Colonic mucosa (tissue), 4 donors: ENCODE data around the gene SET. TPM values are rescaled to one million over a fixed set of nuclear protein-coding genes. Genes with fewer than 3 reads are reported as not detected.

ENCODE experiments used
- DNase-seq: peaks from one replicate; pipeline ENCODE4 v3.0.0-alpha.2; 2020
- H3K27ac ChIP-seq: fragments of 200-600 bp; one replicate; pipeline ENCODE4 v1.8.0; 2021
- H3K27me3 ChIP-seq: fragments of 200-600 bp; one replicate; pipeline ENCODE4 v1.8.0; 2021
- H3K36me3 ChIP-seq: fragments of 200-600 bp; one replicate; pipeline ENCODE4 v1.8.0; 2021
- H3K4me1 ChIP-seq: fragments of 200-600 bp; one replicate; pipeline ENCODE4 v1.8.0; 2021; ENCODE audit warnings: mild to moderate bottlenecking
- H3K4me3 ChIP-seq: fragments of 200-600 bp; one replicate; pipeline ENCODE4 v1.8.0; 2021
- H3K9ac ChIP-seq, 2 donors: one replicate each; pipeline ENCODE4 v1.7.0; 2013; ENCODE audit warnings: control low read depth in 2 of 2, low read depth in 2 of 2, low read length in 2 of 2
- H3K9me3 ChIP-seq: fragments of 200-600 bp; one replicate; pipeline ENCODE4 v1.8.0; 2021
- CTCF ChIP-seq: fragments of 200-600 bp; IDR thresholded peaks from one replicate; pipeline ENCODE4 v1.8.0; 2022; ENCODE audit warnings: antibody characterized with exemption, mild to moderate bottlenecking
- intact Hi-C: fragments of 100-400 bp; cut with DNase I; formaldehyde crosslinking; loops from one replicate; pipeline ENCODE4 v1.14.1; 2022
- total RNA-seq, 2 donors: library from RNA; stranded (reverse); fragmentation: NEBNext Ultra II Directional in 1 of 2; extraction: Animal tissue kit (Norgen Biotek cat#: 25700) in 1 of 2; gene quantifications; one replicate each; pipeline ENCODE4 v1.2.1, GENCODE V29; 2021
- donor health status: healthy.
- donor health status: DM: no; HTN: no; CAD: no.
- donor health status: DM: no; HTN: no; CAD: no.

SET gene
- total RNA-seq, 2 donors from 2014 or later, result 222 to 348 TPM

- Histone ChIP-seq H3K4me3 (no peak overlapping the region), H3K9ac (no peak overlapping the region), H3K9me3 (no peaks in the 10 kb centered on the region), H3K27ac (no peak overlapping the region), H3K27me3 (no peaks in the 10 kb centered on the region), H3K36me3 (no peaks in the 10 kb centered on the region), H3K4me1 (no peaks in the 10 kb centered on the region)
- no peak for TF ChIP-seq CTCF
- intact Hi-C loops, result no loop called here
- no peak for DNase-seq
Measured at GRCh38 chr9:128701227-128701854, 12.3 kb downstream of the SET start.

DNA sequence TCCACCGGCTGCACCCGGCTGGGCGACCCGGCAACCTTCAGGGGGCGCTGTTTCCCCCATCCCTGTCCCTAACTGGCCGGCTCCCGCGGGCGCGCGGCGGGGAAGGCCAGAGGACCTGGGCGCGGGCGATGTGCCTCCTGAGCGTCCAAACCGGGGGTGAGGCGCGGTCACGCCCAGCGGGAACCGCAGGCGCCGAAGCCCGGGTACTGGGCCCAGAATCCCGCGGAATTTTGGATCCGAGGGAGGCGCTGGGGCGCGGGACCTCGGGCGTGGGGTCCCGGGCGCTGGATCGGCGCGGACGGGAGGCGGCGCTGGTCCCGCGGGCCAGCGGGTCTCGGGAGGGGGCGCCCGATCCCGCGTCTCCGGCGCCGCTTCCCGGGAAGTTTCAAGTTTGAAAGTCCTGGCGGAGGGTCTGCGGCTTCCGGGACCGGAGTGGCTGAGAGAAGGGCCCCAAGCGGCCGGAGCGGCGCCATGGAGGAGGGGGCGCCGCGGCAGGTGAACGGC is 13.5 kb downstream of the SET start, which contains the start of gene PKN3:
PKN3 (plus strand) TSS at position 59 of the 504 bp plus-strand sequence; CDS start at position 472, 413 bp downstream.
- Histone ChIP-seq H3K9me3 (no peaks in the 10 kb centered on the region), H3K9ac (peak within 1 kb of the TSS; percentile 63 to 78), H3K4me1 (no peaks in the 10 kb centered on the region), H3K27me3 (no peaks in the 10 kb centered on the region), H3K27ac (no peak within 1 kb of the TSS), H3K36me3 (no peaks in the 10 kb centered on the region), H3K4me3 (peak within 1 kb of the TSS; percentile 80)
- intact Hi-C loops, result no loop called here
- peak; percentile 84 for TF ChIP-seq CTCF
- peak; percentile 93 for DNase-seq

DNA sequence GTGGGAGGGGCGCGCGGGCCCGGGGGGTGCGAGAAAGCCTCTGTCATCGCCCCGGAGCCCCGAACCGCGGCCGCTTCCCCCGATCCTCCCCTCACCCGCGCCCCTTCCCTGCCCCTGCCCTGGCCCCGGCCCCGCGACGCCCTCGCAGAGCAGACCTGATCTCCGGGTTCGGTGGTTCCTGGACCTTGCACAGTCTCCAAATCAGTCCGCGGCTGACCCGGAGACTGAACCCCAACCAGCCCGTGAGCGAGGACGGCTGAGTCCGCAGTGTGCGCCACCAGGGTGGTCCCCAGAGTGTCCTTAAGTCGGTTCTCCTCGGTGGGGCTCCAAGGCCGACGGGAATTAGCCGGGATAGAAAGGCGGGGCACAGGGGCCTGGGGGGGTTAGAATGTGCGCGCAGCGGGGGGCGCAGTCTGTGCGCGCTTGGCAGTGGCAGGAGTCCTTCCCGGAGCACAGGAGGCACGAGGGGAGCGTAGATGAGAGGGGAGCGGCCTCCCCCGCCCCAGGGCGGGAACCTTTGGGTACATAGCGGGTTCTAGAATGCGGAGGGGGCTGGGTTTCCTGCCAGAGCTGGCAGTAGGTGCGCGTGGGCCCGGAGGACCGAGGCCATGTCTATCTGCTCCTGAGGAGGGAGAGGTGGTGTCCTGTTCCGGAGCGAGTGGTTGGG is 14.1 kb downstream of the SET start:
- Histone ChIP-seq H3K4me1 (no peaks in the 10 kb centered on the region), H3K27ac (no peak overlapping the region), H3K36me3 (no peaks in the 10 kb centered on the region), H3K9me3 (no peaks in the 10 kb centered on the region), H3K4me3 (peak overlapping the region; percentile 80), H3K27me3 (no peaks in the 10 kb centered on the region), H3K9ac (peak overlapping the region; percentile 63 to 78)
- intact Hi-C loops, result no loop called here
- no peak for DNase-seq
- no peak for TF ChIP-seq CTCF

DNA sequence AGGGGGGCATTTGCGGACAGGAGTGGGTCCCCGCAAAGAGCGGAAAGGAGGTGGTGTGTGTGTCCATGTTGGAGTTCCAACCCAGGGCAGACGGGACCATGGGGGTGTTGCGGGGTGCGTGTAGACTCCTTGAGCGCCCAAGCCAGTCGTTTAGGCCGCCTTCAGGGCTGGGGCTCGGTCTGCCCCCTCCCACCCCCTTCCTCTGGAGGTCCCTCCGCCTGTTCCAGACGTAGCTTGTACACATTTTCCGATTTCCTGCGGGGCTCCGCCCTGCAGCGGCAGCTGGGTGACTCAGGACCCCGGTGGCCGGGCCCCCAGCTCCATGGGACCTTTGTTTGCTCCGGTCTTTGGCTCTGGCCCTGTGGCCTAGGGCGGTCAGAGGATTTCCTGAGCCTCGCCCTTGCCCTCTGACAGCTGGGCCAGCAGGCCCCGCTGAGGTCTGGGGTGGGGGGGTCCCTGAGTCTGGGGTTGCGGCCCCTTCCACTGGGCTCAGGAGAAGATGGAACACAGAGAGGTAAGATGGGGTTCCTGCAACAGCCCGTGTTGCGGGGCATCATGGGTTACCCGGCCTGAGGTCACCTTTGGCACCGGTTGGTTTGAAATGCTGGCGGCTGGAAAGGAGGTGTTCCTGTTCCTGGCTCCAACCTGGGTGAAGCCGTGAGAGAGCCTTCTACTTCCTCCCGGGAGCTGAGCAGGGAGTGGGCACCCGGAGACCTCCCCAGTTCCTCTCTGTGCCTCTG is 14.8 kb downstream of the SET start:
- peak overlapping the region; percentile 80 for H3K4me3 ChIP-seq
- H3K9ac ChIP-seq, result peak overlapping the region in 1 of 2 donors; percentile 18
- H3K4me1 ChIP-seq, result no peaks in the 10 kb centered on the region
- no peaks in the 10 kb centered on the region for H3K9me3 ChIP-seq
- no peaks in the 10 kb centered on the region for H3K27me3 ChIP-seq
- no peak for TF ChIP-seq CTCF
- H3K27ac ChIP-seq, result no peak overlapping the region
- no peak for DNase-seq
- intact Hi-C loops, result no loop called here
- no peaks in the 10 kb centered on the region for H3K36me3 ChIP-seq

- Histone ChIP-seq H3K36me3 (no peaks in the 10 kb centered on the region), H3K4me3 (no peak overlapping the region), H3K4me1 (no peaks in the 10 kb centered on the region), H3K27ac (no peak overlapping the region), H3K27me3 (no peaks in the 10 kb centered on the region), H3K9ac (peak overlapping the region in 1 of 2 donors; percentile 18), H3K9me3 (no peaks in the 10 kb centered on the region)
- intact Hi-C loops, result no loop called here
- DNase-seq, result no peak
- no peak for TF ChIP-seq CTCF
Measured at GRCh38 chr9:128704356-128704670, 15.3 kb downstream of the SET start.
